HK-2 (cell line): ENCODE results near the gene EXOSC9.

Source experiments
- DNase-seq: peaks from one replicate; pipeline ENCODE4 v3.0.0-alpha.2; 2018; ENCODE audit not compliant: unreplicated experiment

Gene EXOSC9

GRCh38 chr4:121824171-121824527, 23.0 kb downstream of the EXOSC9 start:
- no peak for DNase-seq

GRCh38 chr4:121824950-121825349, 23.8 kb downstream of the EXOSC9 start:
- DNase-seq: no peak

- no peak for DNase-seq
These were observed 26.7 kb downstream of the EXOSC9 start for GRCh38 chr4:121827853-121828252.

GRCh38 chr4:121829511-121829910, 28.4 kb downstream of the EXOSC9 start:
- no peak for DNase-seq

- no peak for DNase-seq
These were observed 37.0 kb downstream of the EXOSC9 start for GRCh38 chr4:121838136-121838535.

GRCh38 chr4:121842862-121843261, 41.7 kb downstream of the EXOSC9 start:
- DNase-seq: no peak

GRCh38 chr4:121846662-121847061, 45.5 kb downstream of the EXOSC9 start:
- DNase-seq: no peak

GRCh38 chr4:121851354-121851753, 50.2 kb downstream of the EXOSC9 start:
- no peak for DNase-seq

GRCh38 chr4:121860121-121860520, 59.0 kb downstream of the EXOSC9 start:
- DNase-seq: no peak

- DNase-seq: no peak
These were observed 60.3 kb downstream of the EXOSC9 start for GRCh38 chr4:121861426-121861825.

- DNase-seq: no peak
These were observed 62.7 kb downstream of the EXOSC9 start for GRCh38 chr4:121863799-121864198.
